GM21367 (cell line): Measurements from ENCODE around the gene SLC25A26.

ENCODE experiments used
- ATAC-seq: cut with Tn5 transposase; IDR thresholded peaks from one replicate; pipeline ENCODE4 v1.9.1; 2021; ENCODE audit not compliant: unreplicated experiment

SLC25A26 gene, protein sequence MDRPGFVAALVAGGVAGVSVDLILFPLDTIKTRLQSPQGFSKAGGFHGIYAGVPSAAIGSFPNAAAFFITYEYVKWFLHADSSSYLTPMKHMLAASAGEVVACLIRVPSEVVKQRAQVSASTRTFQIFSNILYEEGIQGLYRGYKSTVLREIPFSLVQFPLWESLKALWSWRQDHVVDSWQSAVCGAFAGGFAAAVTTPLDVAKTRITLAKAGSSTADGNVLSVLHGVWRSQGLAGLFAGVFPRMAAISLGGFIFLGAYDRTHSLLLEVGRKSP

DNA sequence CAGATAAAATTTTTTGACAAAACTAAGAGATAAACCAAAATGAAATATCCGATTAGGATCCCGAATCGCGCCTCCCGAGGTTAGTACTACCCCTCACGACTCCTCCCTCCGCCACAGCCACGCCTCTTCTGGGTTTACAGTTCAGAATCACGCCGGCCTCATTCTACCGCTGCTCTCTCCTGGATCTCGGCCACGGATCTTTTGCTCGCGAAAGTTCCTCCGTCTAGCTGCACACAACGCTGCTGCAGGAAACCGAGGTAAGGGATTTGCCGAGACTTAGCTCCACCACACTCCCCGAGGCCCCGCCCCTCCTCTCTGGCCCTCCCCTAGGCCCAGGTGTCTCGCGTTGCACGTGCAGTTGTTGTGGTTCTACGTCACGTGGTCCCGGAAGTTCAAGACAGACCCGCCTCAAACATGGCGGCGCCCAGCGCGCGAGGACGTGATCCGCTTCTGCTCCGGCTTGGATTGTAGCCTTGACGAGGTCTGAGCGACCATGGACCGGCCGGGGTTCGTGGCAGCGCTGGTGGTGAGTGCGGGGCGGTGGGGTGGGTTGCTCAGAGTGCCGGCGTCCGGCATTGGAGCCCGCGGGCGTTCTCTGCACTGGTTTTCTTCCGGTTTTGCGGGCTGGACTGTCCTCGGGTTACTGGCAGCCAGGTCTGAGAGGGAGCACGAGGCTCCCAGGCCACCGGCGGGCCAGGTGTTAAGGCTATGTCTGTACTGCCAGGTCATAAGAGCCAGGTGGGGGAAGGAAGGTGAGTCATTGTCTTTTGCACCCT lies at the start of gene SLC25A26:
TSS of gene SLC25A26 (plus strand) at position 400 of the 776 bp plus-strand sequence. CDS start at position 494, 94 bp downstream.
- ATAC-seq: peak; percentile 98

DNA sequence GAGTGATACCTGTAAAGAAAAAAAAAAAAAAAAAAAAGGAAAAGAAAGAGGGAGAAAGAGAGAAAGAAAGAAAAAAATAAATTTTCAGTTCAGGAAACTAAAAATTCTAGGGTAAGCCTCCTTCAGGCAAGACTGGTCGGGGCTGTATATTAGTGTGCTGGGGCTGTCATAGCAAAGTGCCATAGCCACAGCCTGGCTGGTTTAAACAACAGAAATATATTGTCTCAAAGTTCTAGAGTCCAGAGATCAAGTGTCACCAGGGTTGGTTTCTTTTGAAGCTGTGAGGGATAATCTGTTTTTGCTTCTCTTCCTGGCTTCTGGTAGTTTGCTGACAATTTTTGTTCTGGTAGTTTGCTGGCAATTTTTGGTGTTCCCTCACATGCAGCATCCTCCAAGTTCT lies 48.4 kb upstream of the SLC25A26 start:
- ATAC-seq: no peak

DNA sequence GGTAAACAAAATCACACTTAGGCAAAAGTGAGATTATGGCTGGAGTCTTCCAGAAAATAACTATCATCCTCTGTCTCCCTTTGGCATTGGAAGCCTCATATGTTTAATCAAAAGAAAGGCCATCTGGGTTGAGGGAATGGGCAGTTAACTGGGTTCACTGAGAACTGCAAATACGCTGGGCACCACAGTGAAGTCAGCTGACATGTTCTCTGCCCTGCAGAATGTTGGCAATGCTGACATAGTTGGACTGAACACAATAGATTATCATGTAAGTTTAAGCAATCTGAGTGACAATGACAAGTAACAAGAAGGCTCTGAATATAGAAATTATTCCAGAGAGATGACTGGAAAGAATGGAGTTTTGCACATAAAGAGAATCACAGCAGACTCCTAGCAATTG lies 43.8 kb upstream of the SLC25A26 start:
- no peak for ATAC-seq

DNA sequence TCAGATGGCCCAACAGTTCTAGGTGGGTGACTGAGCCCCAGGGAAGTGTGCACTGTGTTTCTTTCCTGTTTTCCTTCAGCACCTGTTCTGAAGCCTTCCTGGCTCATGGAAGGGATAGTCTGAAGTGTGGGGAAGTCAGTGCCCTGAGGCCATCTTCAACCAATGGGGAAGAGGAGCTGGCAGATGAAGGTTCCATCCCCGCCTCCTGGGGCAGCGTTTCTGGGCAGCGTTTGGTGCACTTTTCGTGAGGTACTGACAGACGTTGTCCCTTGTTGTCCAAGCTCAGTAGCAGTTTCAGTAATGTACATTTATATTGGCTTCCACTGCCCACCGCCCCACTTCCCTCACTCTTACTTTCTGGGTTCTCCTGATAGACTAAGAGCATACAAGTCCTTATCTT lies 42.6 kb upstream of the SLC25A26 start:
- ATAC-seq: no peak

DNA sequence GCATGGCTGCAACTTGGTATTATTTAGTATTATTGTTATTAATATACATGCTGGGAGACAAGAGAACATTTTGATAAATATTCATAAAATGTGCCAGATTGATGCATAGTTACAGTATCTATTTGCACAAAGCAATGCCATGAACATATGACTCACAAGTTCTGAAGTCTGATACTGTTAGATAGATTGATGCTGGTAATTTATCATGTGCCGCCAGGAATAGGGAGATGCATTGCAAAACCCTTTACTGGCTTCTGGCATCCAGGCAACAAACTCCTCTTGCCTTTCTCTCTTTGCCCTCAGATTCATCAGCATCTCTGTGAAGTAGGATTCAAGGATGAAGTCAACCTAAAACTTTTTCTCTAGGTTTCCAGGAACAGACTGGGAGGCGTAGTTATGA lies 41.0 kb upstream of the SLC25A26 start:
- no peak for ATAC-seq

DNA sequence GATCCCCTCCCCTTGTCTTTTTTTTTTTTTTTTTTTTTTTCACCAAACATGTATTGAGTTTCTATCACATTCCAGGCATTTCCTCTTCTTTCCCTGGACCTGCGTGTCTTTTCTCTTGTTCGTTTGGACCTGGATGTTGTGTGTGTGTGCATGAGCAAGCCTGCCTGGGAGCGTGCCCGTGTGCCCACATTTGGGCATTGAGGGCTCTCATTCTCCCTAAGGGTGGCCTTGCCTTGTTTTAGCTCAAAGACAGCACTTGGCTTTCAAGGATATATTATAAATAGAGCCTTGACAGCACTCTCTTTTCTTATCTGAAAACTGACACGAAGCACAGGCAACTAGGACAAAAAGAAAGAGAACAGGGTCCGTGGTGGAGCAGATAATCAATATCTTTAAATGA lies 39.0 kb upstream of the SLC25A26 start:
- no peak for ATAC-seq

DNA sequence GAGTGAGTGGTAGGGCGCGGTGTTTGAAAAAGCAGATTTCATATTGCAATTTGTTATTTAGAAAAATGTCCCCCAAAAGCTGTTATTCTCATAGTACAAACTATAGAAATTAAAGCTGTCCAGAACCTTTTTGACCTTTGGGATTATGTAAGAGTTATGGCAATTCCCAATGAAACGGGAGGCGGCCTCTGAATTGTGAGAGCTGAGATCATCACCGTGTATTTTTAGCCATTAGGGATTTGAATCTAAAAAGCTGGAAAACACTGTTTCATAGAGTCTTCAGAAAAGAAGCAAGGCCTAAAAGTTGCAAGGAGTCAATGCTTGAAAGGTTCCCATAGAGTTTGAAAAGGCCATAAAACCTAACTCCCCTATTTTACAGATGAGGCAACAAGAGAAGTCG lies 38.6 kb upstream of the SLC25A26 start:
- no peak for ATAC-seq

DNA sequence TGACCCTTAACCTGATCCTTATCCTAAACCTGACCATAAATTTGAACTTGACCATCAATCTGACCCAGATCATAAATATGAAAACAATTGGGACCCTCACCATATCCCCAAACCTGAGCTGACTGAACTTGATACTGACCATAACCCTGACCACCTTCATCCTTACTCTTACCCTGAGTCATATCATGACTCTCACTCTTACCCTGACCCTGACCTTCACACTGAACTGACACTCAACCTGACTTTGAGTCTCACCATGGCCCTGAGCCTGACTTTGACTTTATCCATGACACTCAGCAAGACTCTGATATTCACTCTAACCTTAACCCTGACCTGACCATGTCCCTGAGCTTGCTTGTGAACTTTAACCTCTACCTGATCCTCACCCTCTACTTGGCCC lies 34.3 kb upstream of the SLC25A26 start:
- ATAC-seq: no peak

DNA sequence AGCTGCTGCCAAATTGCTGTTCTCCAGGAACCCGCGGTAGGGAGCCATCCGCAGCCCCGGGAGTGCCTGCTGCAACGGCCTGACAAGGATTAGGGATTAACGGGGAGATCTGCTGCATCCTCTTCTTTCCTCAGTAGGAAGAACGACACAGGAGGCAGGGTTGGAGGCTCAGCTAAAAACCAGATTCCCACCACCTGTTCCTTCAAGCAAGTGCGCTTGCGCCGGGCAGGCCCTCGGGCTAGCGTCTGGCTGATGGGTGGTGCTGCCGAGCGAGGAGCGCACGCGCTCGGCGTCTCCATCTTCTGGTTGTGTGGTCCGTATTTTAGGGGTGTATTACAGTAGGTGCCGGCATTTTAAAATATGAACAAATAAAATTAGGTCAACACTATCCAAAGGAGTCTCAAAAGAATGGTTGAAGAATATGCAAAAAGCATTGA lies 25.4 kb upstream of the SLC25A26 start:
- ATAC-seq: no peak

DNA sequence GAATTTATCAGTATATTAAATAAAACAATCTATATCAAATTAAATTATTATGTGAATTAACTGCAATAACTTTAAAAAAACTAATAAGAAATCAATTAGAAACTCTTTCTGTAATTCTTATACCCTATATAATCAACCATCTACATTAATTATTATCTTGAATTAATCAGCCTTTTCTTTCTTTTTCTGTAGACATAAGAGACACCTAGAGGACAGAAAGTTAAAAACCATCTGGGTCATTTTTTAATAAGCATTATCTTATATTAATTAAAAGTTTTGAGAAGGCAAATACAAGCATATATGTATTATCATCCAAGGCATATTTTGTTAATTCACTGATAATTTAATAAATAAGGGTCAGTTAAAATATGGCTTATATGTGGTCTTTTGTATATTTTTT lies 24.2 kb upstream of the SLC25A26 start:
- ATAC-seq: no peak

DNA sequence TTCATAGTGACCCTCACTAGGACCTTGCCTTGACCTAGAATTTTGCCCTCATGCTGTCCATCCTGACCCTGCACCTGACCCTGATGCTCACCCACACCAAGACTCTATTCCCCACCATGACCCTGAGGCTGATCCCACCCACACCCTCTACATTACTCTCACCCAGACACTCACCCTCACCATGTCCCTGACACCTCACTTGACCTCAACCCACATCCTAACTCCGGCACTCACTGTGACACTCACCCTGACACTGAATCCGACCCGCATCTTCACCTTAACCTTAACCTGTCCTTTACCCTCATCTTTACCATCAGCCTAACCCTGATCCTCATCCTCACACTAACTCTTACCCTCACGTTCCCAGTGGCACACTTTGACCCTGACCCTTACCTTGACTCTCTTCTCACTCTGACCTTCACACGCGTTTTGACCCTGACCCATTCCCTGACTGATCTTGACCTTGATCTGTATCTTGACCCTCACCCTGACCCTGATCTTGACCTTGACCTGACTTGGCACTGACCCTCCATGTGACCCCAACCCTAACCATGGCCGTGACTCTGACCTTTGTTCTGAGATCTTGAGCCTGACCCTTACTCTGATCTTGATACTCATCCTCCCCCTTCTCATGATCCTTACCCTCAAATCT lies 22.2 kb upstream of the SLC25A26 start:
- ATAC-seq: no peak

DNA sequence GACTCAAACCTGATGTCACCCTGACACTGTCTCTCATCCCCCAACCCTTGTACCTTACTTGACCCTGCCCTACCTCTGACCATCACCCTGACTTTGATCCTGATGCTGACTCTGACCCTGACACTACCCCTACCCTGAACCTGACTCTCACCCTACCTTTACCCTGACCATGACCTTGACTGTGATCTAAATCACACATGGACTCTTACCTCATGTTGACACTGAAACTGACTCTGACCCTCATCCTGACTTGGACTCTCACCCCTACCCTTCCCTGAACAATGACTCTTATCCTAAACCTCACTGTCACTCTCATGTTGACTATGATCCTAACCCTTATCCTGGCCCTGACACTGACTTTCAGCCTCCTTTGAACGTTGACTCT lies 21.7 kb upstream of the SLC25A26 start:
- ATAC-seq: no peak

DNA sequence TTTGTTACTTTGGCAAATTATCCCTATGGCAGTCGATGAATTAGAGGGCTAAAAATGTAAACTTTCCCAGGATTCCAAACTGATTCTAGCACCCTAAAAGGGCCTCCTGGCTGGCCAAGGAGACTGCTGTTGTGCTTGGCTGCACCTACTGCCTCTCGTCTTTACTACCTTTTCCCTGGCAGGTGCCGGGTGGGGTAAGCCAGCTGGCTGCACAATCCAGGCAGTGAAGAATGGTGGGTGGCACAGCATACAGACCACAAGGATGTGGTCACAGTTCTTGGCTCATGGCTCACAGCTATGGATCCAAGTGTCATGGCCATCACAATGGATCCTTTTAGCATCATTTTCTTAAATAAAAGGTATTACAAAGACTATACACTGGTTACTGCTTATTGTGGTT lies 20.7 kb upstream of the SLC25A26 start:
- ATAC-seq: no peak

DNA sequence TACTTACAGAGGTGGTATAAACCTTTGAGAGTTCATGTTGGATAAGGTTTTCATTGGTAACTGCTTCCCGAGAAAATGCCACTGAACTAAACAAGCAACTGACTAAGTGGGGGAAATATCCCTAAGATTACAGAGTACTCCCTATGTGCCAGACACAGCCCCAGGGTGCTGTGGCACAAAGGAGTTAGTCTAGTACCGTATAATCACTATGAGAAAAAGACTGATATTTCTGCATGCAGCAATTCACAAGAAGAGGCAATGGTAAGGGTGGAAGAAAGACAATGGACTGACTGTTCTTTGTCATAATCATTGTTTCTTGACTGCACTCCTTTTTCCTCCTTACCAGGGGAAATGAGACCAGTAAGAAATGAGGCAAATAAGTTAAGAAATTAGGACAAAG lies 20.0 kb upstream of the SLC25A26 start:
- ATAC-seq: no peak

DNA sequence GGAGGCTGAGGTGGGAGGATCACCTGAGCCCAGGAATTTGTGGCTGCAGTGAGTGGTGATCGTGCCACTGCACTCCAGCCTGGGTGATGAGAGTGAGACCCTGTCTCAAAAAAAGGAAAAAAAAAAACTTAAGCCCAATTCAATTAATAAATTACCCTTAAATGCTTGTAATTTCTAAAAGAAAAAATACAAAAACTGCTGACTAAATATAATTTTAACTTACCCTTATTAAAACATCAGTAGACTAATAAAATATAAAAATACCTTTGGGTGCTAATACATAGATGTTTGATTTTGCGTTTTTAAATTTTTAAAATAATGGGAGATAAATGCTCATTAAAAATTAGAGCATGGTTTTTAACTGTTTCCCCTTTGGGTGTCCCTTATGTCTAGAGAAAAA lies 17.5 kb upstream of the SLC25A26 start:
- no peak for ATAC-seq

DNA sequence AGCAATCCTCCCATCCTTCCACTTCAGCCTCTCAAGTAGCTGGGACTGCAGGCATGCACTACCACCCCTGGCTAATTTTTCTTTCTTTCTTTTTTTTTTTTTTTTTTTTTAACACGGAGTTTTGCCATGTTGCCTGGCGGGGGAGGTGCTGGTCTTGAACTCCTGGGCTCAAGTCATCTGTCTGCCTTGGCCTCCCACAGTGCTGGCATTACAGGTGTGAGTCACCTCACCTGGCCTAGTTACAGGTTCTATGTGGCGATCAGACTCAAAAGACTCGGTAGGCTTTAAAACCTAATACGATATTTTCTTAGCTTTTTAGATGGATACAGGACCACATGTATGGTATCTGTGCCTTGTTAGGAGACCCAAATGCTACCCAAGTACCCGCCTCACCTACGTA lies 14.0 kb upstream of the SLC25A26 start:
- no peak for ATAC-seq

DNA sequence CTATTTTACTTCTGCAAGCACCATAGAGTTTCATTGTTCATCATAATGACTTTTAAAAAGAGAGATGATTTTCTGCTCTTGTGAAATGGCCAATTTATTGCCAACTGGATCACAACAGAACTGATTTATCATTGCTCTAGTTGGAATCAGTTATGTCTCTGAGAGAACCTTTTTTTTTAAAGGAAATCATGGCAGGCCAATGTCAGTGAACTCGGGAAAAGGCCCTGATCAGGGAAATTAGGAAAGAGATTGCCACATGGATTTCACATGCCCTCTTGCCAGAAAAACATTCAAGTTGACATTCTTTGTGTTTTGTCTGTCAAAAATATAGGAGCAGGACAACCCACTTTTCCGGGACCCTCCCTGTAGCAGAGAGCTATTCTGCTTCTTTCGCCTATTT lies 12.6 kb upstream of the SLC25A26 start:
- no peak for ATAC-seq

DNA sequence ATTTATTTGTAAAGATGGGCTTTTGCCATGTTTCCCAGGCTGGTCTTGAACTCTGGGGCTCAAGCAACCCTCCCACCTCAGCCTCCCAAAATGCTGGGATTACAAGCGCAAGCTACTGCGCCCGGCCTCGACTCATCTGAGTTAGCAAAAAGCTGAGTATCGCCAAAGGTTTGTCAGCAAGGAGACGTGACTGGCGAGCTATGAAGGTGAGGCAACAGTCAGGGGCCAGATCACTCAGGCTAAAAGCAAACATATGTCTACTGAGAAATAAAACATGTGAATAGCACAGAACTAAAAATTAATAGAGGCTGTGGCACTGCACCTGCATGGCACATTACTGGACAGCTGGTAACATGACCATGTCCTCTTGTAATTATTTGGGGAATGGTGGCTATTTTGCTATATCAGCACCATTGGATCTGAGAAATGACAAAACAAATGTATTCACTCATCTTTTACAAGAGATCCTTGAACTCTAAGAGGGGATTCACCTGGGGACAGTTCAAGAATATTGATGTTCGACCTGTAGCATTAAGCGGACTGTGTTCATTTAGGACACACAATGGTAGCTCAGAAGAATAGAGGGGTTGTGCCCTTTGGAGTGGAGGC lies 10.0 kb upstream of the SLC25A26 start:
- no peak for ATAC-seq

DNA sequence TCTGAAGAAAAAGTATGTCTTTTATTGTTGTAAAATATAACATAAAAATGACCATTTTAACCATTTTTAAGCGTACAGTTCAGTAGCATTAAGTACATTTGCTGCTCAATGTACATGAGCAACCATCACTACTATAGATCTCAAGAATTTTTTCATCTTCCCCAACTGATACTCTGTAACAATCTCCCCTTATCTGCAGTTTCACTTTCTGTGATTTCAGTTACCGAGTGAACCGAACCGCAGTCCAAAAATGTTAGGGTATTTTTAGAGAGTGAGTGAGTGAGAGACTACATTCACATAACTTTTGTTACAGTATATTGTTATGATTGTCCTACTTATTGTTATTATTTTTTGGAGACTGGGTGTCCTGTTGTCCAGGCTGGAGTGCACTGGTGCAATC lies 9.0 kb upstream of the SLC25A26 start:
- ATAC-seq: no peak

DNA sequence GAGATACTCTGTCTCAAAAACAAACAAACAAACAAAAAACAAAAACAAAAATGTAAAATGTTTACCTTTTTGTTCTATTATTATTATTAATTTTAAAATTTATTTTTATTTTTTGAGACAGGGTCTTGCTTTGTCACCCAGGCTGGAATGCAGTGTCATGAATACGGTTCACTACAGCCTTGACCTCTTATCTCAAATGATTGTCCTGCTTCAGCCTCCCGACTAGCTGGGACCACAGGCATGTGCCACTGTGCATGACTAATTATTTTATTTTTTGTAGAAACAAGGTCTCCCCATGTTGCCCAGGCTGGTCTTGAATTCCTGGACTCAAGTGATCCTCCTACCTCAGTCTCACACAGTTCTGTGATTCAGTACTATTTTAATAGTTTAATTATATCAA lies 5.7 kb upstream of the SLC25A26 start:
- no peak for ATAC-seq

DNA sequence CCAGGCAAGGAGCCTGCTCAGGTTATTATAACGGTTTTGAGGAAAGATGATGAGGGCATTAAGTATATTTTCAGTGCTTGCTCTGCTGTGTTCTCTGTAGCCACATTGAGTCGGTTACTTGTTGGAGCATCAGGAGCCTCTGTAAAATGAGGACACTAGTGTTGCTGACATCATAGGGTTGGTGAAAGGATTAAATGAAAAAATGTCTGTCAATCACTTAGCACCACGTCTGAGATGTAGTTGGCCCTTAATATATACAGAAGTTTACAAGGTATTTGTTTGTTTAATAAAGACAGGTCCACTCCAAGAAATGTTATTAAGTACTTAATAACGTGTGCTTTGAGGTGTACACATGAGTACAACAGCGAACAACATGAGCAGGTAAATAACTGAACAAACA lies 735 bp upstream of the SLC25A26 start:
- ATAC-seq: no peak

DNA sequence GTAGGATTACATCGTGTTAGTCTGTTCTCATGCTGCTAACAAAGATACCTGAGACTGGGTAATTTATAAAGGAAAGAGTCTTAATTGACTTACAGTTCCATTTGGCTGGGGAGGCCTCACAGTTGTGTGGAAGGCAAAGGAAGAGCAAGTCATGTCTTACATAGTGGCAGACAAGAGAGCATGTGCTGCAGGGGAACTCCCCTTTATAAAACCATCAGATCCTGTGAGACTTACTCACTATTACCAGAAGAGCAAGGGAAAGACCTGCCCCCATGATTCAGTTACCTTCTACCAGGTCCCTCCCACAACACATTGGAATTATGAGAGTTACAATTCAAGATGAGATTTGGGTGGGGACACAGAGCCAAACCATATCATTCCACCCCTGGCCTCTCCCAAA lies 3.4 kb downstream of the SLC25A26 start:
- no peak for ATAC-seq
